Measurements from ENCODE around the gene PAH.

The PAH gene

DNA sequence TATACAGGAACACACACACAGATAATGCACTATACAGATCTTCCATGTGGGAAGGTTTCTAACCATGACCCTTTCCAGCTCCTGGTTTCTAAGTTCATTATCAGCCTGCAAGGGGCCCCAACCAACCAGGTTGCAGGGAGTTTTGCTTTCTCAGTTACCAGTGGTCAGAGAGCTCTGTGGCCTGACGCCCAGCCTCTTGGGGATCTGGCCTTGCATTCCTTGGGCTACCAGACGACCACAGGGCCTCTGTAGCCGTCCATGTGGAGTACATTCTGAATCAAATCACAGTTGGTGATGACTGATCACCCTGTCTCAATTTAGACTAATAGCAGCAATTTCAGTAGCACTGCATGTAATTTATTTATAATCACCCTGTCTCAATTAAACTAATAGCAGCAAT lies 47.5 kb downstream of the PAH start:
- no peak overlapping the region for H3K9ac ChIP-seq (ENCODE audit: low read length)
- no peaks in the 10 kb centered on the region for H3K36me3 ChIP-seq (replicated peaks; ENCODE audit: low read depth, low read length)
- H3K4me1 ChIP-seq (ENCODE audit: low read length), result no peaks in the 10 kb centered on the region
- no peak overlapping the region for H2AFZ ChIP-seq (ENCODE audit: low read depth, low read length)
- H3K27ac ChIP-seq (ENCODE audit: low read length), result no peak overlapping the region
- no peaks in the 10 kb centered on the region for H4K20me1 ChIP-seq (ENCODE audit: insufficient read depth, low read length)
- no peaks in the 10 kb centered on the region for H3K27me3 ChIP-seq (ENCODE audit: low read depth, low read length)
- no peak overlapping the region for H3K4me3 ChIP-seq (ENCODE audit: low read length)
- no peak for TF ChIP-seq EZH2phosphoT487 (IDR thresholded peaks at IDR 0.05; ENCODE audit: low read depth)
- TF ChIP-seq, protein P1, sequence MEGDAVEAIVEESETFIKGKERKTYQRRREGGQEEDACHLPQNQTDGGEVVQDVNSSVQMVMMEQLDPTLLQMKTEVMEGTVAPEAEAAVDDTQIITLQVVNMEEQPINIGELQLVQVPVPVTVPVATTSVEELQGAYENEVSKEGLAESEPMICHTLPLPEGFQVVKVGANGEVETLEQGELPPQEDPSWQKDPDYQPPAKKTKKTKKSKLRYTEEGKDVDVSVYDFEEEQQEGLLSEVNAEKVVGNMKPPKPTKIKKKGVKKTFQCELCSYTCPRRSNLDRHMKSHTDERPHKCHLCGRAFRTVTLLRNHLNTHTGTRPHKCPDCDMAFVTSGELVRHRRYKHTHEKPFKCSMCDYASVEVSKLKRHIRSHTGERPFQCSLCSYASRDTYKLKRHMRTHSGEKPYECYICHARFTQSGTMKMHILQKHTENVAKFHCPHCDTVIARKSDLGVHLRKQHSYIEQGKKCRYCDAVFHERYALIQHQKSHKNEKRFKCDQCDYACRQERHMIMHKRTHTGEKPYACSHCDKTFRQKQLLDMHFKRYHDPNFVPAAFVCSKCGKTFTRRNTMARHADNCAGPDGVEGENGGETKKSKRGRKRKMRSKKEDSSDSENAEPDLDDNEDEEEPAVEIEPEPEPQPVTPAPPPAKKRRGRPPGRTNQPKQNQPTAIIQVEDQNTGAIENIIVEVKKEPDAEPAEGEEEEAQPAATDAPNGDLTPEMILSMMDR (IDR thresholded peaks at IDR 0.05; ENCODE audit: low read depth, low read length), result no peak
- no peak overlapping the region for H3K4me2 ChIP-seq (ENCODE audit: low read length)
- H3K9me3 ChIP-seq (ENCODE audit: insufficient read depth, low read length), result no peaks in the 10 kb centered on the region
- H3K79me2 ChIP-seq (ENCODE audit: low read length), result no peaks in the 10 kb centered on the region

DNA sequence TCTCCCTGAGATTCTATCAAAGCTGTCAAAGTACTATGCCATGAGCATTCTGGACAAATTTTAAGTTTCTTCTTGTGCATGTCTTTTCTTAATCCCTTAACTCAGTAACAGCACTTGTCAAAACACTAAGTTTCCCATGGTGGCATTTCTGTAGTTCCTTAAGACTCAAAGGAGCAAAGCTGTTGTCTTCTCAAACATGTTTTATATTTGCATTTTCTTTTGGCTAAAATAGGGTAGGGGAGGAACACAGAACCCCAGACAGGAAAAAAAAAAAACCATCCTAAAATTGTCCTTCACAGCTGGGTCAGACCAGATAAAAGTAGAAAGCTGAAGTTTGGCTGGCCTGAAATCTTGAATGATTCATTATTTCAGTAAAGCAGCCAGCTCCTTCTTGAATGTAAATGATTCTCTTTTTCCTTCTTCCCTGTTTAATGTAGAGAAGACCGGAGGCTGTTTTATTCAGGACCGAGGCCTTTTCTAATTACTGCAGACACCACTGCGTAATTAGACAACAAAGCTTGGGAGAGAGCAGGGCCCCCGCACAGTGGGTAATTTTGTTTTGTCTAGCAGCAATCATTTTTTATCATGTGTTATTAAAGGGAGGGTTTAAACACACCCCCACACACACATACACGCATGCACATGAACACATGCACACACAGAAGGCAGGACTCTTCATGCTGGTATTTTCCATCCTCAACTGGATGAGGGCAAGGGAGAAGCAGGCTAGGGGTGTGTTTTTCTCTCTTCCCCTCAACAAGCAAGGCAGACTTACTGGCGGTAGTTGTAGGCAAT lies 51.0 kb downstream of the PAH start:
- no peaks in the 10 kb centered on the region for H3K36me3 ChIP-seq (replicated peaks; ENCODE audit: low read depth, low read length)
- H2AFZ ChIP-seq (ENCODE audit: low read depth, low read length), result no peak overlapping the region
- H3K79me2 ChIP-seq (ENCODE audit: low read length), result no peaks in the 10 kb centered on the region
- no peaks in the 10 kb centered on the region for H3K27me3 ChIP-seq (ENCODE audit: low read depth, low read length)
- H3K27ac ChIP-seq (ENCODE audit: low read length), result no peak overlapping the region
- H3K9me3 ChIP-seq (ENCODE audit: insufficient read depth, low read length), result no peaks in the 10 kb centered on the region
- H3K4me3 ChIP-seq (ENCODE audit: low read length), result no peak overlapping the region
- no peak overlapping the region for H3K9ac ChIP-seq (ENCODE audit: low read length)
- no peak overlapping the region for H3K4me2 ChIP-seq (ENCODE audit: low read length)
- H3K4me1 ChIP-seq (ENCODE audit: low read length), result no peaks in the 10 kb centered on the region
- no peaks in the 10 kb centered on the region for H4K20me1 ChIP-seq (ENCODE audit: insufficient read depth, low read length)
- TF ChIP-seq, protein P1 (IDR thresholded peaks at IDR 0.05; ENCODE audit: low read depth, low read length), result no peak
- no peak for TF ChIP-seq EZH2phosphoT487 (IDR thresholded peaks at IDR 0.05; ENCODE audit: low read depth)

DNA sequence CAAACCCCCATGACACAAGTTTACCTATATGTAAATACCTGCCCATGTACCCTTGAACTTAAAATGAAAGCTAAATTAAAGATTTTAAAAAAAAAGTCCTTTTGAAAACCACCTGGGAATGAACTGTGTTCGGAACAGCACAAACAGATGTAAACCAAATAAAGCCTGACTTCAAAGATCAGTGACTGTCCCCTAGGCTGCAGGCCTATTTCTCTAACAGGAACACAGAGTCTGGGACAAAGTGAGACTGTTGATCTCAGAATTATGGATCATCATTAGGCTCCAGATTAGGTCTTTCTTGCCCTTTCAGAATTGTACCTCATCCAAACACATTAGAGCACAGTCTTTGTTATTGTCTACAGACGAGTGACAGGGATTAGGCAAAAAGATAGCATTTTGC lies 54.6 kb downstream of the PAH start:
- no peak for TF ChIP-seq EZH2phosphoT487 (IDR thresholded peaks at IDR 0.05; ENCODE audit: low read depth)
- TF ChIP-seq, protein P1 (IDR thresholded peaks at IDR 0.05; ENCODE audit: low read depth, low read length), result no peak
- Histone ChIP-seq H2AFZ (ENCODE audit: low read depth, low read length) (no peak overlapping the region), H3K9ac (ENCODE audit: low read length) (no peak overlapping the region)

DNA sequence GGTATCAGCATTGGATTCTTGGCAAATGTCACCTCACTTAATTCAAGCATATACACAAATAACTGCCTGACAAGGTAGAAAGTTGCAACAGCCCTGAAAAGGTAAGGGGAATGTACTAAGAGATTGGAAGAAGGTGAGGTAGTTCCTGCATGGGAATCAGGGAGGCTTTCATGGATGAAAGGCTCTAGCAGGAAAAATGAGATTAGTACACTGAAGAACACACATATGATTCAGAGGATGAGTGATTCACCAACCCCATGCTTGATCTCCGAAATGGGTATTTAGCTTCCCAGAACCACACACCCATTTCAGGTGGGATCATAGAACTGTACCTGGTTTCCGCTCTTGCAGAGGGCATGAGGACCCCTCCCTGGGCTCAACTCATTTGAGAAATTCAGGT lies 65.8 kb downstream of the PAH start:
- Histone ChIP-seq H3K9ac (ENCODE audit: low read length) (no peak overlapping the region), H2AFZ (ENCODE audit: low read depth, low read length) (no peak overlapping the region), H3K36me3 (replicated peaks; ENCODE audit: low read depth, low read length) (no peaks in the 10 kb centered on the region), H3K27ac (ENCODE audit: low read length) (no peak overlapping the region), H3K4me1 (ENCODE audit: low read length) (no peaks in the 10 kb centered on the region), H3K79me2 (ENCODE audit: low read length) (no peaks in the 10 kb centered on the region), H3K27me3 (ENCODE audit: low read depth, low read length) (peaks cover 28% of the 10 kb centered on the region; the same call in 1 of the 2 replicates), H4K20me1 (ENCODE audit: insufficient read depth, low read length) (no peaks in the 10 kb centered on the region), H3K4me3 (ENCODE audit: low read length) (no peak overlapping the region), H3K9me3 (ENCODE audit: insufficient read depth, low read length) (no peaks in the 10 kb centered on the region), H3K4me2 (ENCODE audit: low read length) (no peak overlapping the region)
- TF ChIP-seq, protein P1 (IDR thresholded peaks at IDR 0.05; ENCODE audit: low read depth, low read length), result no peak
- TF ChIP-seq EZH2phosphoT487 (IDR thresholded peaks at IDR 0.05; ENCODE audit: low read depth), result no peak

More for the DNA sequence above, 54.6 kb downstream of the PAH start:
- no peak overlapping the region for H3K27ac ChIP-seq (ENCODE audit: low read length)
- no peaks in the 10 kb centered on the region for H3K4me1 ChIP-seq (ENCODE audit: low read length)
- H3K9me3 ChIP-seq (ENCODE audit: insufficient read depth, low read length), result no peaks in the 10 kb centered on the region
- H3K4me3 ChIP-seq (ENCODE audit: low read length), result no peak overlapping the region
- no peaks in the 10 kb centered on the region for H3K36me3 ChIP-seq (replicated peaks; ENCODE audit: low read depth, low read length)
- no peaks in the 10 kb centered on the region for H4K20me1 ChIP-seq (ENCODE audit: insufficient read depth, low read length)
- no peaks in the 10 kb centered on the region for H3K27me3 ChIP-seq (ENCODE audit: low read depth, low read length)
- no peaks in the 10 kb centered on the region for H3K79me2 ChIP-seq (ENCODE audit: low read length)
- H3K4me2 ChIP-seq (ENCODE audit: low read length), result no peak overlapping the region

All from OCI-LY3 (cell line).